ENCODE results near the gene SRPK3. TPM values are rescaled to one million over a fixed set of nuclear protein-coding genes. Genes with fewer than 3 reads are reported as not detected.

The SRPK3 gene, protein sequence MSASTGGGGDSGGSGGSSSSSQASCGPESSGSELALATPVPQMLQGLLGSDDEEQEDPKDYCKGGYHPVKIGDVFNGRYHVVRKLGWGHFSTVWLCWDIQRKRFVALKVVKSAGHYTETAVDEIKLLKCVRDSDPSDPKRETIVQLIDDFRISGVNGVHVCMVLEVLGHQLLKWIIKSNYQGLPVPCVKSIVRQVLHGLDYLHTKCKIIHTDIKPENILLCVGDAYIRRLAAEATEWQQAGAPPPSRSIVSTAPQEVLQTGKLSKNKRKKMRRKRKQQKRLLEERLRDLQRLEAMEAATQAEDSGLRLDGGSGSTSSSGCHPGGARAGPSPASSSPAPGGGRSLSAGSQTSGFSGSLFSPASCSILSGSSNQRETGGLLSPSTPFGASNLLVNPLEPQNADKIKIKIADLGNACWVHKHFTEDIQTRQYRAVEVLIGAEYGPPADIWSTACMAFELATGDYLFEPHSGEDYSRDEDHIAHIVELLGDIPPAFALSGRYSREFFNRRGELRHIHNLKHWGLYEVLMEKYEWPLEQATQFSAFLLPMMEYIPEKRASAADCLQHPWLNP
- polyA plus RNA-seq = 1 to 10 TPM in 1 of 4 donors, under 1 TPM in 2, not detected in 1; 0.15 to 1.1 (median 0.27) TPM
- long read RNA-seq, donor 1, partial matches to known transcripts = 70 of 70 reads
- long read RNA-seq, donor 1, other reads (novel, unspliced or antisense) = 0 of 70 reads
- long read RNA-seq, donor 2 = 0 reads
- long read RNA-seq, donor 3, partial matches to known transcripts = 54 of 66 reads
- long read RNA-seq, donor 3, other reads (novel, unspliced or antisense) = 12 of 66 reads
- long read RNA-seq, donor 4 = 0 reads
- long read RNA-seq, donor 5, partial matches to known transcripts = 0 of 1 reads
- long read RNA-seq, donor 5, other reads (novel, unspliced or antisense) = 0 of 1 reads
- long read RNA-seq, donor 6 = 0 reads
- long read RNA-seq, donor 7, transcript SRPK3-202 (15 exons, 1,958 nt) = major isoform, 5 of 12 reads
- long read RNA-seq, donor 7, partial matches to known transcripts = 0 of 12 reads
- long read RNA-seq, donor 7, other reads (novel, unspliced or antisense) = 0 of 12 reads
- long read RNA-seq, donor 8 = 0 reads
- long read RNA-seq, donor 9 = 0 reads
- long read RNA-seq, donor 10 = 0 reads

DNA sequence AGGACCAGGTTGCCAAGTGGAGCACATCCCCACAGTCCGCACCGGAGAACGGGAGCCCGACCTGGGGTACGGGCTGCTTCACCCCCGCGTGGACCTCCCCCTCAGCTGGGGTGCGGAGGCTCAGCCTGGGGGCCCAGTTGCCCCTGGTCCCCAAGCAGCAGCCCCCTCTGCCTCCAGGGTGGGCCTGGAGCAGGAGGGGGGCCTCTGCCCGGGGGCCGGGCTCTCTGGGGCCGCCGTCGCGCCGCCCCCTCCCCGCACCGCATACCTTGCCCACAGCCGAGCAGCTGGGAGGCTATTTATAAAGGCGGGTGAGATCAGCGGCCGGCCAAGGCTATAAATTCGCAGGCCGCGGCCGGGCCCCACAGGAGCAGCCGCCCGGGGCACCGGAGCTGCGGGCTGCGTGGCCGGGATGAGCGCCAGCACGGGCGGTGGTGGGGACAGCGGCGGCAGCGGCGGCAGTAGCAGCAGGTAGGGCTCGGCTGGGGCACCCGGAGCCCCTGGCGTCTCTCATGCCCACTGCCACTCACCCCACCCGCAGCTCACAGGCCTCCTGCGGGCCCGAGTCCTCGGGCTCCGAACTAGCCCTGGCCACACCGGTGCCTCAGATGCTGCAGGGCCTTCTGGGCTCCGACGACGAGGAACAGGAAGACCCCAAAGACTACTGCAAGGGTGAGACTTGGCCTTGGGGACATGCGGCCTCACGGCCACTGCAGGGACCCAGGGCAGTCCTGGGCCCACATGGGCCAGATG lies at the start of gene SRPK3:
TSS of gene SRPK3 (plus strand) at position 364 of the 750 bp plus-strand sequence. CDS start at position 410, 46 bp downstream.
- Histone ChIP-seq H3K27ac (ENCODE audit: low read depth in 1 of 3, low read length in 2 of 3) (no peak within 1 kb of the TSS), H3K4me3 (ENCODE audit: low read depth in 1 of 3, low read length in 3 of 3) (no peak within 1 kb of the TSS), H3K27me3 (ENCODE audit: control insufficient read depth in 3 of 3, insufficient read depth in 3 of 3, low read length in 3 of 3) (peaks cover 0 to 4% (median 0%) of the 10 kb centered on the region in 3 donors), H3K9me3 (ENCODE audit: control insufficient read depth in 2 of 2, insufficient read depth in 1 of 2, low read depth in 1 of 2, low read length in 1 of 2) (no peaks in the 10 kb centered on the region), H3K4me1 (ENCODE audit: control insufficient read depth in 3 of 3, insufficient read depth in 2 of 3, low read depth in 1 of 3, low read length in 2 of 3) (no peaks in the 10 kb centered on the region), H3K36me3 (ENCODE audit: control insufficient read depth in 3 of 3, insufficient read depth in 2 of 3, low read depth in 1 of 3, low read length in 3 of 3) (peaks cover 0 to 24% (median 4%) of the 10 kb centered on the region in 3 donors)
- WGBS, 3 donors = 16 to 39% (median 34%) methylated on average over 13 to 52 of the region's 52 CpGs
- peak in 1 of 2 donors; percentile 15 for DNase-seq
- FAIRE-seq = no peak

DNA sequence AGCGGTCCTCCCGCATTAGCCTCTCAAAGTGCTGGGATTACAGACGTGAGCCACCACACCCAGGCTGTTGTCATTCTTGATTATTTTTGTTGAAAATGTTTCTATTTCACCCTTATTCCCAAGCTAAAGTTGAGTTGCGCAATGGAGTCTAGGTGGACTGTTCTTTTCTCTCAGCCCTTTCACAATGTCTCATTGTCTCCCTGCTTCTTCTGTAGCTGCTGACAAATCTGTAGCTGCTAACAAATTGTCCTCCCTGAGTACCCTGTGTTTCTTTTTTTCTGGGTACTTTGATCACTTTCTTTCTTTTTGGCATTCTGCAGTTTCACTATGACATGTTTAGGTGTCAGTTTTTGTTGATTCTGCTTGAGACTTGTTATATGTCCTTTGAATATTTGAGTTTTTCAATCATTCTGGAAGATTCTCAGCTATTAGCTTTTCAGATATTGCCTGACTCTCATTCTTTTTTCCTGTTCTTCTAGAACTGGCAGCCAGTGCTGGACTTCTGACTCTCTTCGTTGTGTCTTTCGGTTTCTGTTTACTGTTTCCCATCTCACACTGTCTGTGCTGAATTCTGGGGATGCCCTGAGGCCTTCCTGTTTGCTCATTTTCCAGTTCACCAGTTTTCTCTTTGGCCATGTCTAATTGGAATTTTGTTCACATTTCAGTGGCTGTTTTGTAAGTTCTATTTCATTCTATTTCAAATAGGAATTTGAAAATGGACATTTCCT lies 49.6 kb upstream of the SRPK3 start:
- Histone ChIP-seq H3K4me1 (ENCODE audit: control insufficient read depth in 3 of 3, insufficient read depth in 2 of 3, low read depth in 1 of 3, low read length in 2 of 3) (peaks cover 0 to 17% (median under 1%) of the 10 kb centered on the region in 3 donors), H3K4me3 (ENCODE audit: low read depth in 1 of 3, low read length in 3 of 3) (no peak overlapping the region), H3K27ac (ENCODE audit: low read depth in 1 of 3, low read length in 2 of 3) (peak overlapping the region in 1 of 3 donors; percentile 12), H3K9me3 (ENCODE audit: control insufficient read depth in 2 of 2, insufficient read depth in 1 of 2, low read depth in 1 of 2, low read length in 1 of 2) (peaks cover 0 to 6% of the 10 kb centered on the region in 2 donors), H3K36me3 (ENCODE audit: control insufficient read depth in 3 of 3, insufficient read depth in 2 of 3, low read depth in 1 of 3, low read length in 3 of 3) (peaks cover 0 to 34% (median 0%) of the 10 kb centered on the region in 3 donors), H3K27me3 (ENCODE audit: control insufficient read depth in 3 of 3, insufficient read depth in 3 of 3, low read length in 3 of 3) (no peaks in the 10 kb centered on the region)
- WGBS, 3 donors = 60 to 67% (median 64%) methylated on average over 6 of the region's 6 CpGs
- FAIRE-seq = no peak
- DNase-seq = peak in 1 of 2 donors; percentile 44

DNA sequence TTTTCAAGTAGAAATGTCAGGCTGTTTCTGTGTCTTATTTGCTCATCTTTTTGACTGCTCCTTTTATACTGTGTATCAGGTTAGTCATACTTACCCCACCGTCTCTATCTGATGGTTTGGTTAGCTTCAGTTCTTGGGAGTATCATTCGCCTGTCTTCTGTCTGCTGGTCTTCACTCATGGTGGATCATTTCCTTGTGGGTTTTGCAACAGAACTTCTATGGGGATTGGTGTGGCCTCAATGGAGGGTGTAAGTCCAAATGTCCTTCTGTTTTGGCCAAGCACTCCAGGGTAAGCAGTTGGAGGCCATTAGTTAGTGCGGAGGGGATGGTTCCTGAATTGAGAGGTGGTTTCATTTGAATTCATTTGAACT lies 49.0 kb upstream of the SRPK3 start:
- FAIRE-seq = no peak
- no peak overlapping the region for H3K4me3 ChIP-seq (ENCODE audit: low read depth in 1 of 3, low read length in 3 of 3)
- H3K27ac ChIP-seq (ENCODE audit: low read depth in 1 of 3, low read length in 2 of 3) = peak overlapping the region in 1 of 3 donors; percentile 44
- DNase-seq = no peak
- H3K36me3 ChIP-seq (ENCODE audit: control insufficient read depth in 3 of 3, insufficient read depth in 2 of 3, low read depth in 1 of 3, low read length in 3 of 3) = peaks cover 0 to 40% (median 0%) of the 10 kb centered on the region in 3 donors
- H3K4me1 ChIP-seq (ENCODE audit: control insufficient read depth in 3 of 3, insufficient read depth in 2 of 3, low read depth in 1 of 3, low read length in 2 of 3) = peaks cover 0 to 12% (median 0%) of the 10 kb centered on the region in 3 donors
- H3K9me3 ChIP-seq (ENCODE audit: control insufficient read depth in 2 of 2, insufficient read depth in 1 of 2, low read depth in 1 of 2, low read length in 1 of 2) = peaks cover 0 to 6% of the 10 kb centered on the region in 2 donors
- no peaks in the 10 kb centered on the region for H3K27me3 ChIP-seq (ENCODE audit: control insufficient read depth in 3 of 3, insufficient read depth in 3 of 3, low read length in 3 of 3)
- 61 to 89% (median 88%) methylated on average over 3 of the region's 3 CpGs for WGBS, 3 donors

DNA sequence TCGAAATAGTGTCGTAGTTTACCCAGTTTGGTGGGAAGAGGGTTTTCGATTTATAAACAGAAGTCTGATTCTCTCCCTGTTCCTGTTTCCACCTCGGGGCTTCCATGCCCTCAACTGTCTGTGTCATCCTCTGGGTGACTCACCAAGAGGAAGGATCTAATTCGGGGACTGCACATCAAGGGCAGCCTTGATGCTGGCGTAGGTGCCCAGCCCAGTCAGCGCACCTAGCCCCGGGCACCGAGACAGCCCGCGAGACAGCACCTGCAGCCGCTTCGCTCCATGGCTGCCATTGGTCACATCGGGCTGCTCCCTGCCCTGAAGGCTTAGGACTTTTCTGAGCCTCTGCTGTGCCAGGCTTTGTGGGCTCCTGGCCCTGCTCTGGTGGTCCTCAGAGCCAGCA lies 48.4 kb upstream of the SRPK3 start:
- 91 to 97% (median 94%) methylated on average over 14 of the region's 14 CpGs for WGBS, 3 donors
- Histone ChIP-seq H3K4me1 (ENCODE audit: control insufficient read depth in 3 of 3, insufficient read depth in 2 of 3, low read depth in 1 of 3, low read length in 2 of 3) (peaks cover 0 to 6% (median 0%) of the 10 kb centered on the region in 3 donors), H3K36me3 (ENCODE audit: control insufficient read depth in 3 of 3, insufficient read depth in 2 of 3, low read depth in 1 of 3, low read length in 3 of 3) (peaks cover 0 to 45% (median 0%) of the 10 kb centered on the region in 3 donors), H3K9me3 (ENCODE audit: control insufficient read depth in 2 of 2, insufficient read depth in 1 of 2, low read depth in 1 of 2, low read length in 1 of 2) (peaks cover 0 to 6% of the 10 kb centered on the region in 2 donors), H3K27me3 (ENCODE audit: control insufficient read depth in 3 of 3, insufficient read depth in 3 of 3, low read length in 3 of 3) (no peaks in the 10 kb centered on the region), H3K4me3 (ENCODE audit: low read depth in 1 of 3, low read length in 3 of 3) (no peak overlapping the region), H3K27ac (ENCODE audit: low read depth in 1 of 3, low read length in 2 of 3) (peak overlapping the region in 1 of 3 donors; percentile 44)
- FAIRE-seq (no peak), DNase-seq (no peak)

DNA sequence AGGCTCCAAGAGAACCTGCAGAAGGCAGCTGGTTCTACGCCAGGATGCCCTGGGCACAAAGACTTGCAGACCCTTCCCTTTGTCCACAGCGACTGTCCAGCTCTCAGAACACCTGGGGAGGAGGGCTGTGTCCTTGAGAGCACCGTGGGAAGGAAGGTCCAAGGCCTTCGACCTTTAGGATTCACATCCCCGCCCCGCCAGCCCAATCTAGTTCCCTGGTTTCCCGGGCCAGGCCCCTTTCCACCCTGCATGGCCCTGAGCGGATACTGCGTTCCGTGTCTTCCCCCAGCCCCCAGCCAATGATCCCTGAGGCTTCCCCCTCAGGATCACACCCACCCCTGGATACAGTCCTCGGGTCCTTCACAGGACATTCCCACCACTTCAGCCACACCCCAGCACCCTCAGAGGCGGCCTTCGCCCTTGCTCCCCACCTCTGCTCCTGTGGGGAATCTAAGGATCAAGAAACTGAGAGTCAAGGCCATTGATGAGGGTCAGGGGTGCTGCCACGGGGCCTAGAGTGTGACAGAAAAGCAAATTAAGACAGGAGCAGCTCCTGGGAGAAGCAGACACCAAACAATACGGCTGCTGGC lies 47.1 kb upstream of the SRPK3 start:
- DNase-seq = no peak
- Histone ChIP-seq H3K27me3 (ENCODE audit: control insufficient read depth in 3 of 3, insufficient read depth in 3 of 3, low read length in 3 of 3) (no peaks in the 10 kb centered on the region), H3K9me3 (ENCODE audit: control insufficient read depth in 2 of 2, insufficient read depth in 1 of 2, low read depth in 1 of 2, low read length in 1 of 2) (peaks cover 0 to 6% of the 10 kb centered on the region in 2 donors), H3K4me3 (ENCODE audit: low read depth in 1 of 3, low read length in 3 of 3) (no peak overlapping the region), H3K4me1 (ENCODE audit: control insufficient read depth in 3 of 3, insufficient read depth in 2 of 3, low read depth in 1 of 3, low read length in 2 of 3) (no peaks in the 10 kb centered on the region), H3K36me3 (ENCODE audit: control insufficient read depth in 3 of 3, insufficient read depth in 2 of 3, low read depth in 1 of 3, low read length in 3 of 3) (peaks cover 0 to 51% (median 0%) of the 10 kb centered on the region in 3 donors), H3K27ac (ENCODE audit: low read depth in 1 of 3, low read length in 2 of 3) (no peak overlapping the region)
- FAIRE-seq = no peak
- 73 to 85% (median 76%) methylated on average over 7 to 15 of the region's 15 CpGs for WGBS, 3 donors

DNA sequence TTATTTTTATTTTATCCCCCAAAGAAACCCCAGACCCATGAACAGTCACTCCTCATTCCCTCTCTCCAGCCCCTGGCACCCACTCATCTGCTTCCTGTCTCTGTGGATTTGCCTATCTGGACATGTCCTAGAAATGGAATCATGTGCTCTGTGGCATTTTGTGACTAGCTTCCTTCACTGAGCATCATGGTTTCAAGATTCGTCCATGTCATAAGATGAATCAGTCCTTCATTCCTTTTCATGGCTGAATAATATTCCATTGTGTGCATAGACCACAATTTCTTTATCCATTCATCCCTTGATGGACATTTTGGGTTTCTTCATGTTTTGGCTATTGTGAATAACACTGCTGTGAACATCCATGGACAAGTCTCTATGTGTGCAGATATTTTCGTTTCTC lies 46.0 kb upstream of the SRPK3 start:
- H3K9me3 ChIP-seq (ENCODE audit: control insufficient read depth in 2 of 2, insufficient read depth in 1 of 2, low read depth in 1 of 2, low read length in 1 of 2) = peaks cover 0 to 6% of the 10 kb centered on the region in 2 donors
- DNase-seq = no peak
- peaks cover 0 to 48% (median 0%) of the 10 kb centered on the region in 3 donors for H3K36me3 ChIP-seq (ENCODE audit: control insufficient read depth in 3 of 3, insufficient read depth in 2 of 3, low read depth in 1 of 3, low read length in 3 of 3)
- peaks cover 0 to 1% (median under 1%) of the 10 kb centered on the region in 3 donors for H3K4me1 ChIP-seq (ENCODE audit: control insufficient read depth in 3 of 3, insufficient read depth in 2 of 3, low read depth in 1 of 3, low read length in 2 of 3)
- H3K27me3 ChIP-seq (ENCODE audit: control insufficient read depth in 3 of 3, insufficient read depth in 3 of 3, low read length in 3 of 3) = no peaks in the 10 kb centered on the region
- H3K27ac ChIP-seq (ENCODE audit: low read depth in 1 of 3, low read length in 2 of 3) = no peak overlapping the region
- 87 to 89% (median 87%) methylated on average over 2 of the region's 2 CpGs for WGBS, 3 donors
- no peak for FAIRE-seq
- no peak overlapping the region for H3K4me3 ChIP-seq (ENCODE audit: low read depth in 1 of 3, low read length in 3 of 3)

DNA sequence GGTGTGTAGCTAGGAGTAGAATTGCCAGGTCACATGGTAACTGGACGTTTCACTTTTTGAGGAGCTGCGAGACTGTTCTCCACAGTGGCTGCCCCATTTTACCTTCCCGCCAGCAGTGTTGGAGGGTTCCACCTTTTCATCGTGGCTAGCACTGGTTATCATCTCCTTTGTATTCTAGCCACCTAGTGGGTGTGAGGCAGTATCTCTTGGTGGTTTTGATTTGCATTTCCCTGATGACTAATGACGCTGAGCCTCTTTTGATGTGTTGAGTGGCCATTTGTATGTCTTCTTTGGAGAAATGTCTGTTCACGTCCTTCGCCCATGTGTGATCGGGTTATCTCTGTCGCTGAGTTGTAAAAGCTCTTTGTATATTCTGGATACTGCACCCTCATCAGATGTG lies 45.6 kb upstream of the SRPK3 start:
- Histone ChIP-seq H3K27ac (ENCODE audit: low read depth in 1 of 3, low read length in 2 of 3) (no peak overlapping the region), H3K4me3 (ENCODE audit: low read depth in 1 of 3, low read length in 3 of 3) (no peak overlapping the region), H3K4me1 (ENCODE audit: control insufficient read depth in 3 of 3, insufficient read depth in 2 of 3, low read depth in 1 of 3, low read length in 2 of 3) (peaks cover 0 to 5% (median 3%) of the 10 kb centered on the region in 3 donors), H3K36me3 (ENCODE audit: control insufficient read depth in 3 of 3, insufficient read depth in 2 of 3, low read depth in 1 of 3, low read length in 3 of 3) (peaks cover 0 to 49% (median 0%) of the 10 kb centered on the region in 3 donors), H3K27me3 (ENCODE audit: control insufficient read depth in 3 of 3, insufficient read depth in 3 of 3, low read length in 3 of 3) (no peaks in the 10 kb centered on the region), H3K9me3 (ENCODE audit: control insufficient read depth in 2 of 2, insufficient read depth in 1 of 2, low read depth in 1 of 2, low read length in 1 of 2) (peaks cover 0 to 6% of the 10 kb centered on the region in 2 donors)
- WGBS, 3 donors = 59 to 66% (median 61%) methylated on average over 9 of the region's 9 CpGs
- FAIRE-seq = no peak
- DNase-seq = peak in 1 of 2 donors; percentile 21

All from small intestine (tissue), 16 donors.